Posterior cingulate gyrus (tissue), 11 donors: ENCODE measurements around the gene TLE3.

Source experiments
- DNase-seq, 10 donors: peaks; one replicate each; pipeline versions ENCODE4 v3.0.0 to v3.0.0-alpha.2; 2020 to 2021; ENCODE audit warnings: mixed read lengths in 3 of 10
- intact Hi-C: fragments of 100-400 bp; cut with DNase I; formaldehyde crosslinking; loops from one replicate; pipeline ENCODE4 v1.15.1; 2023

Gene TLE3

GRCh38 chr15:70100474-70101341 lies 3.0 kb upstream of the TLE3 start:
- intact Hi-C loops: loop anchor here (5.0 to 10.0 kb wide), 3 partner anchors 97 to 374 kb away; no protein-coding TSS in a partner anchor
- DNase-seq: peak in 4 of 10 donors; percentile 13 to 87 (median 59)

DNA sequence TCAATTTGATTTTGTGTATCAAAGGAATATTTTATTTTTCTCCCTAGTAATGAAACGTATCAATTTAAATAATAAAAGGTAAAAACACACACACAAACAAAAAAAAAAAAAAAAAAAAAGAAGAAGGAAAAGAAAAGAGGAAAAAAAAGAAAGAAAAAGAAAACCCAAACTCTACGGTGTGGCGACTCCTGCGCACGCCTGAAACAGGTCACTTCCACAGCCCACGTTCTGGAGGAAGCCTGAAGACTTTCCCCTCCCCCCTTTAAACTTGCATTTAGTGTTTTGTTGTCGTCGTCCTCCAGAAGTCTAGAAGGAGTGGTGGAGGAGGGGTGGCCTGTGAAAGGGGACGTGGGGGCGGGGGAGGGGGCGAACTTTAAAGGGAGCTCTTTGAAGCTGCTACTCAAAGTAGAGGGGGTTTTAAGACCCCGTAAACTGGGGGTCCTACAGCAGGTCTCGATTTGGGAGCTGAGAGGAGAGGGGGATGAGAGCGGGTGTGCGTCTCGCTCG lies 2.3 kb upstream of the TLE3 start:
- DNase-seq: no peak
- intact Hi-C loops: loop anchor here (5.0 to 10.0 kb wide), 4 partner anchors 97 to 523 kb away; no protein-coding TSS in a partner anchor

DNA sequence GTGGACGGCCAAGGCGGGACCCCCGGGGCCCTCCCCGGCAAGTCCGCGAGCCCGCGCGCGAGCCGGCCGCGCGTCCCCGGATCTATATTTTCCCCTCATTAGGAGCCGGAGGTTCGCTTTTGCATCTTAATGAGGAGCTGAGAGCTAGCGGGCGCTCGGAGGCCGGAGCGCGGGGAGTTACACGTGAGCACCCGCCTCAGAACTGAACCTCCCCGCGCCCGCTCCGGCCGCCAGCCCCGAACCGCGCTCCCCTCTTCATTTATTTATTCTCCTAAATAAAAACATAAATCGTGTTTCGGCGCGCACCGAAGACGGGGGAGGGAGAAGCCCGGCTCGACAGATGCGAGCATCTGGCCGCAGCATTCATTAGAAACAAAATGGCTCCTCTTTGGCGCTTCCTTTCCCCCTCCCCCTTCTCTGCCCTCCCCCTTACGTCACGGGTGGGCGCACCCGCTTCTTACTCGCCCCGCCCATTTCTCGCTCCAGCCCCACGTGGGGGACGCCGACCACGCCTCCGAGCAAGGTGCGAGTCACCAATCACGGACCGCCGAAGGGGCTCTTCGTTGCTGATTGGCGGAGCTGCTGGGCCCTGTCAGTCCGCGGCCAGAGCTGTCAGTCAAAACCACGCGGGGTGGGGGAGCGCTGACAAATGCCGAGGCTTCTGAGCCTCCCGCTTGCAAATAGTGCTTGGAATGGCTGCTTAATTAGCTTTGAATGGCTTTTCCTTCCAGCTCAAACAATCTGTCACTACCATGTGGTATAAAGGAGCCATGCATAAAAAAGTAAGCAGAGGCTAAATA lies 1.6 kb upstream of the TLE3 start:
- DNase-seq: peak; percentile 100
- intact Hi-C loops: loop anchor here (5.0 kb wide), 1 partner anchor 522 kb away; no protein-coding TSS in a partner anchor

GRCh38 chr15:70098461-70099166 lies 897 bp upstream of the TLE3 start:
- DNase-seq: peak in 6 of 10 donors; percentile 35 to 89 (median 46)
- intact Hi-C loops: loop anchor here (5.0 kb wide), 1 partner anchor 521 kb away; no protein-coding TSS in a partner anchor

- no peak for DNase-seq
- intact Hi-C loops: loop anchor here (5.0 kb wide), 1 partner anchor 521 kb away; no protein-coding TSS in a partner anchor
Observed at GRCh38 chr15:70098153-70098460, 390 bp upstream of the TLE3 start.

- intact Hi-C loops: loop anchor here (5.0 kb wide), 1 partner anchor 520 kb away; no protein-coding TSS in a partner anchor
- no peak for DNase-seq
Observed at GRCh38 chr15:70097063-70097320, 725 bp downstream of the TLE3 start.

GRCh38 chr15:70096215-70097062 lies 1.3 kb downstream of the TLE3 start:
- intact Hi-C loops: loop anchor here (5.0 kb wide), 1 partner anchor 519 kb away; no protein-coding TSS in a partner anchor
- DNase-seq: peak in 7 of 10 donors; percentile 27 to 91 (median 48)

GRCh38 chr15:70095408-70096214 lies 2.1 kb downstream of the TLE3 start:
- intact Hi-C loops: loop anchor here (5.0 kb wide), 1 partner anchor 518 kb away; no protein-coding TSS in a partner anchor
- peak in 1 of 10 donors; percentile 77 for DNase-seq

DNA sequence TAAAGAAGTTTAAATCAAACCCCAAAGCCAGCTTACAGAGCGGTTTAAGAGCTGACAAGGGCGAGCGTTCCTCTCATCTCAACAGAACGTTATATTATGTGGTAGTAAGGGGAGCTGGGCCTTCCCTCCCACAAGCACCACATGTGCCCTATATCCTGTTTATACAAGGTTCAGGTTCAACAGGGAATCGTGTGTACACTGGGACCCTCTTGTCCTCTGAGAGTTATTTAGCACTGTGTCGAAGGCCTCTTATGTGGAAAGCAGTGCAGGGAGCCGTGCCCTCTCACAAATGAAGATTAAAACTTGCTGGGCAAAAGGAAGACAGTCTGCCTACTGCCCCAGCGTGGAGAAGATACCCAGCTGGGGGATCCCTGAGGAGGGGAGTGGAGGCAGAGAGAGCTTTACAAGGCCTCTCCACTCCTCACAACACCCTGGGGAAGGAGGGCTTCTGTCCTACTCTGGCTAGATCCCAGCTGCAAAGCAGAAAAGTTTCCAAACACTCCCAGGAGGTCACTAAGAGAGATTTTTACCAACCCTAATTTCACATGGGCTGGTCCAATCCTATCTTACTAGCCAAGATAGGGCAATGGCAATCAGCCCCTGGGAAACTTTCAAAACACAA lies 2.9 kb downstream of the TLE3 start:
- intact Hi-C loops: loop anchor here (5.0 kb wide), 1 partner anchor 518 kb away; no protein-coding TSS in a partner anchor
- DNase-seq: no peak

DNA sequence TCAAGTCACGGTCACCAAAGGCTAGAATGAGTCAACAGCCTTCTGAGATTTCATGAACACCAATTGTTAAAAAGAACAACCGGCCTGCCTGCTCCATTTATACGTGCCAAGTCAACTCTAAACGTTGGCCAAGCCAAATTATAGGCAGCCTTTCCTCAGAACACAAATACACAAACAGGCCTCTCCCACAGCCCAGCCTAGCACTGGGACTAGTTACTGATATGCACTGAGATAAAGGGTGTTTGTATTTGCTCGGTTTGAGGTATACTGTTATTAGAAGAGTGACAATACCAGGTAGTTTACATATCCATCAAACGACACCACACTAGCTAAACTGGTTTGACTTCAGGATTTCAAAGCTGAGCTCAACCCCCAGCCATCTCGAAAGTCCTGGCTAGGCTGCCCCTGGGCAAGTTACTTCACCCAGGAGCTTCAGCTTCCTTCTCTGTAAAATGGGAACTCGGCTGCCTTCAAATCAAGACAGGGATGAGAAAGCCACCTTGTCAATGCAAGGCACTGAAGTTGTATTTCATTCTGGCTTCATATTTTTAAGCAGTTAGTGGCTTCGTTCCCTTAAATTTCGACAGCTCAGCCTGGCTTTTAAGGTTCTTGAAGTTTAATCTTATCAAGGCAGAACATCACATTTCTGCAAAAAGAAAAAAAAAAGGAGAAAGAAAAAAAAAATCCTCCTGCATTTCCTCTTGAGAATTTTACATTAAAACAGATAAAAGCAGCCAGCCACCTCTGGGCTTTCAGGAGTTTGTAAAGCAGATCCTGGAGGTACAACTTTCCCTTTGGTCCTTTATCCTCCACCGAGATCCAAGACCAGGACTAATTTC lies 4.0 kb downstream of the TLE3 start:
- no peak for DNase-seq
- intact Hi-C loops: no loop called here

- intact Hi-C loops: no loop called here
- DNase-seq: no peak
Observed at GRCh38 chr15:70093070-70093469, 4.6 kb downstream of the TLE3 start.

DNA sequence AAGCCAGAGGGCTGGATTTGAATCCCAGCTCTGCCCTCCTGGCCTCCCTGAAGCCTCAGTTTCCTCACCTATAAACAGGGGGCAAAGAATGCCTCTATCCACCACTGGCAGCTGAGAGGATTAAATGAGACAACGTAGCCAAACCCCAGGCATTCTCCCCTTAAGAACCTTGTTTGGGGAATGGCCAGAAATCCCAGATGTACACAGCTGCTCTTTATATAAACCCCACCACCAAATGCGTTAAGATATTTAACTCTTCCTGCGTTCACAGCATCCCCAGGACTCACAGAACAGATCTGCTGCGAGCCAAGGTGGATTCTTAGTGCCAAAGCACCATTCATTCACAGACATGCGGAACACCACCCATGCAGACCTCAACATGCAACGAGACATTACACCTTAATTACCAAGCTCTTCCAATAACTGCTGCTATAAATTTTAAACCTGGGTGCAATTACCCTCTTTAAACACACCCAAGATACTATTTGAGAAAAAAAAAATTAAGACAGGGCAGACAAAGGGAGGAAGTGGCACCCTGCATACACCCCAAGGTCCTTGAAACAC lies 5.2 kb downstream of the TLE3 start:
- no peak for DNase-seq
- intact Hi-C loops: no loop called here

DNA sequence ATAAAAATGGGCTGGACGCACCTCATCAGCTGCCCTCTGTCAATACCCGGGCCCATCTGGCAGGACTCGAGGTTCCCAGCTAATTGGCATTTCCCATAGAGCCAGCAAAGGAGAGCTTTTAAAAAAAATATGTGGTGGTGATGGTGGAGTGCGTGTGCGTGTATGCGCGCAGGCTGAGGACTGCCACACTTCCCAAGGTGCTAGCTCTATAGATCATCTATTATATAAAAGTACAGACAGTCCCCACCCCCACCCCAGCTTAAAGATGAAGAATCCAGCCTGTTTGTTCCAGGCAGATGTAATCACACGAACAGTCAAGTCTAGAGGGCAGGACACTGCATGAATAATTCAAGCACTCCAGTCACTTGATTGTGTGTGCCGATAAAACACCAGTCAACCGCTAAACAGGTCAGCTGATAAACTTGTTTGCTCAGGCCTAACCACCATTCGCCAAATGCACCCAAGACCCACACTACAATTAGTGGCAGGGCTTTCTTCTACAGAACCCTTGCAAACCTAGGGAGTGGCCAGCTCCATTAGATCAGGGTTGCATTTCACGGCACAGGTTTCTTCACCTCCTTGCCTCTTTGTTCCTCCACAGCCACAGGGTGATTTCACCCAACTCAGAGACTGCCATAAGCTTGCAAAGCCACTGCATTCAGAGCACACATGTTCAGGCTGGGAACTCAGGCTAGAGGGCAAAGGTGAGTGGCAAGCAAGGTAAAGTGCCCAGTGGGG lies 5.8 kb downstream of the TLE3 start:
- intact Hi-C loops: no loop called here
- peak in 2 of 10 donors; percentile 24 to 78 for DNase-seq

- DNase-seq: no peak
- intact Hi-C loops: no loop called here
Observed at GRCh38 chr15:70090436-70091296, 7.1 kb downstream of the TLE3 start.

- no peak for DNase-seq
- intact Hi-C loops: no loop called here
Observed at GRCh38 chr15:70089692-70089971, 8.1 kb downstream of the TLE3 start.
